Measurements from ENCODE around the gene PTGIS.
"Not testable (repeated sequence)": the region's sequence is repeated elsewhere in the genome, so short reads cannot be mapped to it uniquely, and the experiment has no call there.

Gene PTGIS

GRCh38 chr20:49575551-49576060, 7.7 kb upstream of the PTGIS start:
- DNase-seq: no peak

- no peak for DNase-seq
Measured at GRCh38 chr20:49573900-49574416, 6.0 kb upstream of the PTGIS start.

DNA sequence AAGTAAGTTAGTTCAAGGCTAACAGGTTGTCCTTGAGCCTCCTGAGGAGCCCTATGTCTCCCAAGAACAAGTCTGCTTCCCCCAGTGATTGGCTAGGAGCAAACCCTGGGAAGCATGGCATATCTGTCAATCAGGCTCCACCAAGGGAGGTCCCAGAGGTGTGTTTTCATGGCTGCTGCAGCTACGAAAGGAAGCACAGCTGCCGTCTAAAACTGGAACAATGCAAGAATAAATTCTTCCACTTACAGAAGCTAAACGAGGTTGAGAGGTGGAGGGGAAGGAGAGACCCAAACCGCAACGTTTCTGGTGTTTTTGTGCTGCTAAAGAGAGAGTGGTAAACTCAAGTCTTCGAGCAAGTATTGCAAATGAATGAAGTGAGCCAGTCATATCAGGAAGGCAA, 4.9 kb upstream of the PTGIS start:
- DNase-seq: no peak

DNA sequence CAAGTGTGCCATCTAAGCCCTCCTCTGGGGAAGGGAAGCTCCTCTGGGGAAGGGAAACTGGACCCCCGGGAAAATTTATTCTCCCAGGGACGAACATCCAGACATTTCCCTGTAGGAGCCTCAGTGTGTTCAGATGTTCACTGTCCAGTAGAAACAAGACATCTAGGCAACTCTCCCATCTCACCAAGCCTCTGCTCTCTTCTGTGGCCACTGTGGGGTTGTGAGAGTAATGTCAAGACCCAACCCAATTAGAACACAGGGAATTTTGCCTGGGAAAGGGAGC, 3.6 kb upstream of the PTGIS start:
- DNase-seq: no peak

DNA sequence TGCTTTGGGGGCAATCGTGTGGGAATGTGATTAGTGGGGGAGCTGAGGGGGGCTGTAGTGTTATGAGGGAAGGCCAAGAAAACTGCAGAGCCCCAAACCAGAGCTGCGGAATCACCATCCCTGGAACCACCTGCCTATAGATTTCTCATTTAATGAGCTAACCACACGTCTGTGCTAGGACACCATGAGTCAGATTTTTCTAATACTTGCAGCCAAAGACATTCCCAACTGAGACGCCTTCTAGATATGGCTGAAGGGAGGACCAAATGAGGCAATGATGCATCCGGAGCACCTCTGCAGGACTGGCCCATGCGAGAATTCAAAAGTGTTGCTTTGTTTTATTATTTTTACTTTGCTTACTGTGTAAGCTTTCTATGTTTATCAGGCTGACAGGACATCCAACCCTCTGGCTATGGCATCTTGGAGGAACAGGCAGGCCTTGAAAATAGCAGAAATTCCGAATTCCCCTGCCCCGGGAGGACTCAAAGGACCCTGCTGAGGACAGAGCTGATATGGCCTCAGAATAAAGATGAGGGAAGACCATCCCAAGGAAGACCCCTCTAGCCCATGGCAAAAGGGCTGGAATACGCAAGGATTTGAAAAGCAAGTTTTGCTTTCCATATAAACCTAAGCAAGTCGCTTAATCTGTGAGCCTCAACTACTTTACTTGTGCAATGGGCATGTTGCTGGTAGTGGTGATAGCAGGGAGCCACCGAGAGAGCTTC, 3.1 kb upstream of the PTGIS start:
- no peak for DNase-seq

- no peak for DNase-seq
Measured at GRCh38 chr20:49570161-49570827, 2.4 kb upstream of the PTGIS start.

GRCh38 chr20:49569411-49570115, 1.6 kb upstream of the PTGIS start:
- no peak for DNase-seq

- DNase-seq: no peak
Measured at GRCh38 chr20:49568278-49569151, 578 bp upstream of the PTGIS start.

GRCh38 chr20:49566401-49567364, 1.3 kb downstream of the PTGIS start:
- no peak for DNase-seq

DNA sequence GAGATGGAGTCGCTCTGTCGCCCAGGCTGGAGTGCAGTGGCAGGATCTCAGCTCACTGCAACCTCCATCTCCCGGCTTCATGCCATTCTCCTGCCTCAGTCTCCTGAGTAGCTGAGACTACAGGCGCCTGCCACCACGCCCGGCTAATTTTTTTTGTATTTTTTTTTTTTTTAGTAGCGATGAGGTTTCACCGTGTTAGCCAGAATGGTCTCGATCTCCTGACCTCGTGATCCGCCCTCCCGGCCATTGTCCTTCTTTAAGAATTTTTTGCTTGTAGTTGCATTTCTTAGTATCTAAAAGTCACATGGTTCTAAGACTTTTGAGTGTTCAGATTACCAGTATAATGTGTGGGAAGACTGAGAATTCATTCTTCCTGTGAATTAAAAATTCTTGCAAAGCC, 2.9 kb downstream of the PTGIS start:
- DNase-seq: not testable (repeated sequence)

DNA sequence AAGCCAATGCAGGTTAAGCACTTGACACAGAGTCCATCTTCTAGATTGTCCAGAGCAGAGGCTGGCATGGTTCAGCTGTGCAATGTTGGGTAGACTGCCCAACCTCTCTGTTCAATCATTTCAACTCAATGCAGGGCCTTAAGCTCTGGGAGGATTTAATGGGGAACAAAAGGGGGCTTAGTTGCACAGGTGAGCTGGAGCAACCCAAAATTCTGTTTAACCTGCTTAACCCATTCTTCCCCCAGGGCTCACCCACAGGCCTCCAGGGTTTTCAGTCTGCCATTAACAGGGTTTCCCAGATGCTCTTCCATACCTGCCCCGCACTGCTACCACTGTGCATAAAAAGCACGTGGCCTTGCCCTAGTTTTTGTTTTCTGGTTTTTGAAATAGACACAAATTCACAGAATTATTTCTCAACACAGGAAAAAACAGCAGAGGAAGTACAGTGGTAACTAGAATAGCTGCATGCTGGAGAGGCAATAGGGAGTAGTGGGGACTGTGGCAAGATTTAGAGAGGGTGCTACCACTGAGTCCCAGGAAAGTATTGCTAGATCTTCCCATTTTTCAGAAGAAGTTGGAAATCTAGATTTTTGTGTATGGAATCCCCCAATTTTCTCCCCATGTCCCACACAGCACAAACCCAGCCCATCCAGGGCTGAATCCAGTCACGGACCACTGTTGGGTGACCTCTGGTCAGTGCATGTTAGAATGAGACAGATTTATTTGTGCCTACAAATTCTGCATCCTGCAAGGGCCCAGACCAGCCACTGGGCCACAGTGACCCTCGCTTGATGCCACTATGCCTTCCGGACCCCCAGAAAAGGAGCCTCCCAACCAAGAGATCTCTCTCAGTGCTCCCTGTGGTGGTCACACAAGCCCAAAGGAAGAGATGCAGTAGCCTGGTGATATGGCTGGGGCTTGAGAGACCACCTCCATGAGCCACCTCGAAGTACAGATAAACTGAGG, 4.6 kb downstream of the PTGIS start:
- no peak for DNase-seq

GRCh38 chr20:49562311-49563014, 5.5 kb downstream of the PTGIS start:
- no peak for DNase-seq

- no peak for DNase-seq
Measured at GRCh38 chr20:49561806-49562205, 6.1 kb downstream of the PTGIS start.

DNA sequence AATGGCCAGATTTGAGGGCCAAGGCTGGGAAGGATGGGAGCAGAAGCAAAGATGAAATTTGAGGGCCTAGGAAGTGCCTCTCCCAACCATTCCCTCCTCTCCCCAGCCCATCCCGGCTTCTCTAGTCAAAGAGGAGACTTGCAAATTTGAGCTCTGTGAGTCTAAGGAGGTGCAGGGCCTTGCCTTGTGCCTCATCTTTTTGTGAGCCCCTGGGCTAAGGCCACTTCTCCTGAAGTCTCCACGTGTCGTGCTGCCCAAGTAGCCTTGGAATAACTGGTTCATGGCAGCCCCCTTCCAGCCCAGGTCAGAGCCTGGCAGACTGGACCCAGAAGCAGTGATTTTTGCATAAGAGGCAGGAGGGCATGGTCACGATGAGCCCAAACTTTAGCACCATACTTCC, 6.7 kb downstream of the PTGIS start:
- no peak for DNase-seq

DNA sequence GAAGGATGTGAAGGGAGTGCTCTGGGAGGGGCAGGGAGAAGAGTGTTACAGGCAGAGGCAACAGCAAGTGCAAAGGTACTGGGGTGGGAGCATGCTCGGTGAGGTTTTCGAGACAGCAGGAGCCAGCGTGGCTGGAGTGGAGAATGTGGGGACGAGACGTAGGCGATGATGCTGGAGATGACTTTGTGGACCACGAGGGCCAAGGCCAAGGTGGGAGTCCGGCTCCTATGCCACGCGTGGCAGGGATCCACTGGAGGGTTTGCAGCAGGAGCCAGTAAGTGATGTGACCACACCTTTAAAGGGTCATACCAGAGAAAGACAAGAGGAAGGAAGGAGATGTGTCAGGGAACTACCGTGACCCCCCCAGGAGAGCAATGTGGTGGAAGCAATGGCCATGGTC, 7.3 kb downstream of the PTGIS start:
- no peak for DNase-seq

GRCh38 chr20:49560186-49560585, 7.8 kb downstream of the PTGIS start:
- DNase-seq: no peak

GRCh38 chr20:49559411-49560081, 8.4 kb downstream of the PTGIS start:
- DNase-seq: no peak

GRCh38 chr20:49558826-49559225, 9.1 kb downstream of the PTGIS start:
- DNase-seq: no peak

GRCh38 chr20:49557449-49557848, 10.5 kb downstream of the PTGIS start:
- DNase-seq: no peak

Data from activated CD4-positive, alpha-beta T cell treated with anti-CD3 and anti-CD28 coated beads for 48 hours (primary cell).